Loucy (cell line): ENCODE results near the gene NBAS.

ENCODE experiments used
- H2AFZ ChIP-seq: fragments of 200-600 bp; sonication (generic); 2 replicates; pipeline ENCODE4 v1.6.0; 2016; ENCODE audit warnings: antibody characterized with exemption, mild to moderate bottlenecking, low read length, moderate library complexity
- H3F3A ChIP-seq: fragments of 200-600 bp; 2 replicates; pipeline ENCODE4 v1.6.0; 2016; ENCODE audit warnings: antibody characterized with exemption, low read depth, mild to moderate bottlenecking
- H3K27me3 ChIP-seq: fragments of 200-600 bp; sonication (generic); 2 replicates; pipeline ENCODE4 v1.6.1; 2014; ENCODE audit warnings: low read length, mild to moderate bottlenecking; ENCODE audit not compliant: insufficient read depth, poor library complexity, severe bottlenecking
- H3K36me3 ChIP-seq: fragments of 200-600 bp; sonication (generic); 2 replicates; pipeline ENCODE4 v1.6.1; 2016; ENCODE audit warnings: low read length; ENCODE audit not compliant: insufficient read depth
- H3K4me1 ChIP-seq: fragments of 200-600 bp; sonication (generic); 2 replicates; pipeline ENCODE4 v1.5.1; 2014; ENCODE audit warnings: low read length, mild to moderate bottlenecking; ENCODE audit not compliant: insufficient read depth, poor library complexity, severe bottlenecking
- H3K4me2 ChIP-seq: fragments of 200-600 bp; sonication (generic); 2 replicates; pipeline ENCODE4 v1.6.0; 2014; ENCODE audit warnings: antibody characterized with exemption, low read length, low read depth, mild to moderate bottlenecking; ENCODE audit not compliant: poor library complexity, severe bottlenecking
- H3K4me3 ChIP-seq: fragments of 200-600 bp; sonication (generic); 2 replicates; pipeline ENCODE4 v1.5.1; 2014; ENCODE audit warnings: low read length, mild to moderate bottlenecking, mixed read lengths; ENCODE audit not compliant: poor library complexity, severe bottlenecking
- H3K79me2 ChIP-seq: fragments of 200-600 bp; sonication (generic); 2 replicates; pipeline ENCODE4 v1.6.1; 2014; ENCODE audit warnings: low read length; ENCODE audit not compliant: insufficient read depth
- H3K9ac ChIP-seq: fragments of 200-600 bp; sonication (generic); 2 replicates; pipeline ENCODE4 v1.6.0; 2014; ENCODE audit warnings: mild to moderate bottlenecking, low read depth, low read length, moderate library complexity; ENCODE audit not compliant: poor library complexity, severe bottlenecking
- H3K9me2 ChIP-seq: fragments of 200-600 bp; sonication (generic); replicated peaks from 2 replicates; pipeline ENCODE4 v1.6.1; 2016; ENCODE audit warnings: low read depth, low read length, mixed read lengths
- H3K9me3 ChIP-seq: fragments of 200-600 bp; sonication (generic); 2 replicates; pipeline ENCODE4 v1.6.1; 2014; ENCODE audit warnings: mild to moderate bottlenecking, antibody characterized with exemption, low read length, low read depth; ENCODE audit not compliant: insufficient read depth
- H4K20me1 ChIP-seq: fragments of 200-600 bp; sonication (generic); 2 replicates; pipeline ENCODE4 v1.6.0; 2014; ENCODE audit warnings: antibody characterized with exemption, low read length, mild to moderate bottlenecking; ENCODE audit not compliant: insufficient read depth, poor library complexity, severe bottlenecking
- EZH2phosphoT487 ChIP-seq: fragments of 200-600 bp; IDR thresholded peaks from 2 replicates; pipeline ENCODE4 v1.6.1; 2018; ENCODE audit warnings: antibody characterized with exemption, mild to moderate bottlenecking, moderate library complexity, borderline replicate concordance
- TF ChIP-seq, protein P1 (sequence below): fragments of 200-600 bp; sonication (generic); conservative IDR thresholded peaks from 2 replicates; pipeline ENCODE4 v1.5.1; 2014; ENCODE audit warnings: mild to moderate bottlenecking, antibody characterized with exemption, low read length

Gene NBAS

DNA sequence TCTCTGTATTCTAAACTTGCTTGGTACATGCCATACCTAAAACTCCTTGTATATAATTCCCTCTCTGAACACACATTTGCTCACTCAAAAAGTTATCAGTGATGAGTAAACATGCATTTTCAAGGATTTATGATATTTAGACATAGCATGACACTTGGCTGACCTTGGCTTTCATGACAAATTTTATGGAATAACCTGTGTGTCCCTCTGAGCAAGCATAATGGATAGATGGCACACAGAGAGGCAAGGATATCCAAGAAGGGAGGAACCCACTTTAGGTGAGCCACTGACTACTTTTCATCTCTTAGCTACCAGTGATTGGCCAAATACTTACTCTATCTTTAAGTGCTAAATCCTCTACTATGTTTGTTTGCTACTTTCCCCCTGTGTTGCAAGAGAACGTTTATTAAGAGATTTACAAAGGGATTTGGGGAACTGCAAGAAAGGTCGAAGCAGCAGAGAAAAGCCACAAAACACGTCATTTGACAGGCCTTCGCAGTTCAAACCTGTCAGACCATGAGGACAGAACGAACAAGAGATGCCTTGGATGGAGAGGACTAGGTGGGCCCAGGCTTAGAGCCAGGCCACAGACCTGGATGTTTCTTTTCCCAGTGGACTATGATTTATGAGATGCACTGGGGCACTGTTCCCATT, 379.9 kb downstream of the NBAS start:
- H2AFZ ChIP-seq = no peak overlapping the region
- no peak overlapping the region for H3K4me2 ChIP-seq
- no peaks in the 10 kb centered on the region for H3K9me2 ChIP-seq
- no peaks in the 10 kb centered on the region for H3K9me3 ChIP-seq
- no peak overlapping the region for H3K4me3 ChIP-seq
- peaks cover 22% of the 10 kb centered on the region; the same call in 1 of the 2 replicates for H3K36me3 ChIP-seq
- H4K20me1 ChIP-seq = peaks cover 5% of the 10 kb centered on the region
- no peaks in the 10 kb centered on the region for H3K27me3 ChIP-seq
- no peaks in the 10 kb centered on the region for H3K79me2 ChIP-seq
- TF ChIP-seq, protein P1, sequence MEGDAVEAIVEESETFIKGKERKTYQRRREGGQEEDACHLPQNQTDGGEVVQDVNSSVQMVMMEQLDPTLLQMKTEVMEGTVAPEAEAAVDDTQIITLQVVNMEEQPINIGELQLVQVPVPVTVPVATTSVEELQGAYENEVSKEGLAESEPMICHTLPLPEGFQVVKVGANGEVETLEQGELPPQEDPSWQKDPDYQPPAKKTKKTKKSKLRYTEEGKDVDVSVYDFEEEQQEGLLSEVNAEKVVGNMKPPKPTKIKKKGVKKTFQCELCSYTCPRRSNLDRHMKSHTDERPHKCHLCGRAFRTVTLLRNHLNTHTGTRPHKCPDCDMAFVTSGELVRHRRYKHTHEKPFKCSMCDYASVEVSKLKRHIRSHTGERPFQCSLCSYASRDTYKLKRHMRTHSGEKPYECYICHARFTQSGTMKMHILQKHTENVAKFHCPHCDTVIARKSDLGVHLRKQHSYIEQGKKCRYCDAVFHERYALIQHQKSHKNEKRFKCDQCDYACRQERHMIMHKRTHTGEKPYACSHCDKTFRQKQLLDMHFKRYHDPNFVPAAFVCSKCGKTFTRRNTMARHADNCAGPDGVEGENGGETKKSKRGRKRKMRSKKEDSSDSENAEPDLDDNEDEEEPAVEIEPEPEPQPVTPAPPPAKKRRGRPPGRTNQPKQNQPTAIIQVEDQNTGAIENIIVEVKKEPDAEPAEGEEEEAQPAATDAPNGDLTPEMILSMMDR = no peak
- no peak for TF ChIP-seq EZH2phosphoT487
- 0 out of 2 replicates have a peak, but pooled peaks cover 4% of the 10 kb centered on the region for H3F3A ChIP-seq
- no peak overlapping the region for H3K9ac ChIP-seq
- peaks cover 26% of the 10 kb centered on the region for H3K4me1 ChIP-seq

DNA sequence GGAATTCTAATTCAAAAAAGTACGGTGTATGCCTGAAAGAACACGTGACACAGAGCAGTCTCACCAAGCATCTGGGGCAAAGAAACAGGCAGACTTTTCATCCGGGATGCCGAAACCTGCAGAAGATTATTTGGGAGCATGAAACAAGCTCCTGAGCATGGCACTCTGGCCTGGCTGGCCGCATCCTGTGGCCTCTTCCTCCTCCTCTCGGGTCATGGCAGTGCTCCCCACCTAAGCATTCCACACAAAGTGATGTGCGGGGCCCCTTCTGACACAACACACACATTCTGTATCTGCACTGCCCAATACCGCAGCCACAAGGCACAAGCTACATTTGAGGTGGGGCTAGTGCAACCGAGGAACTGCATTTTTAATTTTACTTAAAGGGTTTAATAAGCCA, 380.8 kb downstream of the NBAS start:
- no peak for TF ChIP-seq EZH2phosphoT487
- TF ChIP-seq, protein P1 = no peak
- no peak overlapping the region for H3K4me3 ChIP-seq
- H3K9me3 ChIP-seq = no peaks in the 10 kb centered on the region
- peaks cover 33% of the 10 kb centered on the region for H3K4me1 ChIP-seq
- H3K9ac ChIP-seq = no peak overlapping the region
- 0 out of 2 replicates have a peak, but pooled peaks cover 4% of the 10 kb centered on the region for H3F3A ChIP-seq
- no peaks in the 10 kb centered on the region for H3K27me3 ChIP-seq
- H3K79me2 ChIP-seq = no peaks in the 10 kb centered on the region
- H3K36me3 ChIP-seq = peaks cover 14% of the 10 kb centered on the region; the same call in 1 of the 2 replicates
- H2AFZ ChIP-seq = no peak overlapping the region
- H4K20me1 ChIP-seq = peaks cover 5% of the 10 kb centered on the region
- no peak overlapping the region for H3K4me2 ChIP-seq
- H3K9me2 ChIP-seq = no peaks in the 10 kb centered on the region

DNA sequence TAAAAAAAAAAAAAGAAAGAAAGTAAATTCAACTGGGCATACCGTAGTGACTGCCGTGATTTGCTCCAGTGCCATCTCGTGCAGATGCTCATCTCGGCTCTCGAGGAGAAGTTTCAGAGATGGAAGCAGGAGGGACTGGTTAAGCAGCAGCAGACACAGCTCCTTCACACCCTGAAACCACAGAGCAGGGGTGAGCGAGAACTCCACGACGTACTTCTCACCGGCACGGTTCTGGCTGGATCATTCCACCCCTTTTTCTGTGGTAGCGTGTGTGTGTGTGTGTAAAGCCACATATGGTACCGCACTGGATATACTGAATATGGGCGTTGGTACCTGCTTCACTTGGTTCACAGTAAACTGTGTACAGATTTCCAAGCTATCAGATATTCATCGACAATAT, 382.2 kb downstream of the NBAS start:
- H3K4me3 ChIP-seq = no peak overlapping the region
- no peaks in the 10 kb centered on the region for H3K9me2 ChIP-seq
- H3K79me2 ChIP-seq = no peaks in the 10 kb centered on the region
- no peak for TF ChIP-seq EZH2phosphoT487
- TF ChIP-seq, protein P1 = no peak
- H2AFZ ChIP-seq = no peak overlapping the region
- peaks cover 5% of the 10 kb centered on the region for H4K20me1 ChIP-seq
- H3K4me1 ChIP-seq = peaks cover 33% of the 10 kb centered on the region
- H3K9ac ChIP-seq = no peak overlapping the region
- H3F3A ChIP-seq = 0 out of 2 replicates have a peak, but pooled peaks cover 4% of the 10 kb centered on the region
- H3K4me2 ChIP-seq = no peak overlapping the region
- peaks cover 7% of the 10 kb centered on the region; the same call in 1 of the 2 replicates for H3K36me3 ChIP-seq
- H3K9me3 ChIP-seq = no peaks in the 10 kb centered on the region
- no peaks in the 10 kb centered on the region for H3K27me3 ChIP-seq
